GM12864 (cell line): ENCODE measurements around the gene TAAR2.

ENCODE experiments used
- DNase-seq: peaks from one replicate; pipeline ENCODE4 v3.0.0-alpha.2; 2011; ENCODE audit warnings: low read depth
- H3K4me3 ChIP-seq: 2 replicates; pipeline ENCODE4 v1.5.1; 2011; ENCODE audit warnings: mild to moderate bottlenecking, low read depth, low read length, control low read depth
- TF ChIP-seq, protein P1 (sequence below): IDR thresholded peaks from 2 replicates; pipeline ENCODE4 v1.5.1; 2011; ENCODE audit warnings: low read depth, mild to moderate bottlenecking, moderate library complexity, low read length, control low read depth, inconsistent platforms; ENCODE audit errors: missing control alignments

Gene TAAR2

DNA sequence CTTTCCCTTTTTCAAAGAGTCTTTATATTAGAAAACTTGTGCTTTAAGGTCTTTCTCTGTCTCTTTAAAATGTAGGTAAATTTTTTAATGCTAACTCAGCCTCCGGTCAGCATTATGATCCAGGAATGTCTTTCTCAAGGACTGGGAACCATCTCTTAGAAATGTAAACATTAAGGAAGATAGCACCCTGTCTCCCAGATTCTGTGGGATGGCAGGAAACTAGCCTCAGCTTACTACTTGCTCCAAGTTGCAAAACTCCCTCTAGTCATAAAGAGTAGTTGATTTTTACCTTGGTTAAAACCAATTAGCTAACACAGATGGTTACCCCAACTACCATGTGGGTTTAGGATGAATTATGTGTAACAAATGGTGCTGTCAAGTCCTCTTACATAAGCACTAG is 39.6 kb upstream of the TAAR2 start:
- TF ChIP-seq, protein P1, sequence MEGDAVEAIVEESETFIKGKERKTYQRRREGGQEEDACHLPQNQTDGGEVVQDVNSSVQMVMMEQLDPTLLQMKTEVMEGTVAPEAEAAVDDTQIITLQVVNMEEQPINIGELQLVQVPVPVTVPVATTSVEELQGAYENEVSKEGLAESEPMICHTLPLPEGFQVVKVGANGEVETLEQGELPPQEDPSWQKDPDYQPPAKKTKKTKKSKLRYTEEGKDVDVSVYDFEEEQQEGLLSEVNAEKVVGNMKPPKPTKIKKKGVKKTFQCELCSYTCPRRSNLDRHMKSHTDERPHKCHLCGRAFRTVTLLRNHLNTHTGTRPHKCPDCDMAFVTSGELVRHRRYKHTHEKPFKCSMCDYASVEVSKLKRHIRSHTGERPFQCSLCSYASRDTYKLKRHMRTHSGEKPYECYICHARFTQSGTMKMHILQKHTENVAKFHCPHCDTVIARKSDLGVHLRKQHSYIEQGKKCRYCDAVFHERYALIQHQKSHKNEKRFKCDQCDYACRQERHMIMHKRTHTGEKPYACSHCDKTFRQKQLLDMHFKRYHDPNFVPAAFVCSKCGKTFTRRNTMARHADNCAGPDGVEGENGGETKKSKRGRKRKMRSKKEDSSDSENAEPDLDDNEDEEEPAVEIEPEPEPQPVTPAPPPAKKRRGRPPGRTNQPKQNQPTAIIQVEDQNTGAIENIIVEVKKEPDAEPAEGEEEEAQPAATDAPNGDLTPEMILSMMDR = no peak
- H3K4me3 ChIP-seq = no peak overlapping the region
- DNase-seq = no peak

DNA sequence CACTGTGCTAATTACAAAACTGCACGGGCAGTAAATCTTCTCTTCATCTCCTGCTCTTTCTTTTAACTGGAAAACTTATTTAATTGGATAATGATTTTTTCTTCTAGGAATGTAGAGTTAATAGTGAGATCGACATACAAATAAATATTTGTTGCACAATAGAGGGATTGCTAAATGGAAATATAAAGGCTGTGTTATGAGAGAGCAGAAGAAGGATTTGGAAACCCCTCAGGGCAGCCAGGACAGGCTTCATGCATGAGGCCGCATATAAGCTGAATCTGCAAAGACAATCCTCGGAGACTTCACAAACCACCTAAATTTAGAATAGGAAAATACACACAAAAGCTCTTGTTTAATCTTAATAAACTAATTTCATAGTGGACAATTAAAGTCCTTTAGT is 37.8 kb upstream of the TAAR2 start:
- H3K4me3 ChIP-seq = no peak overlapping the region
- DNase-seq = no peak

DNA sequence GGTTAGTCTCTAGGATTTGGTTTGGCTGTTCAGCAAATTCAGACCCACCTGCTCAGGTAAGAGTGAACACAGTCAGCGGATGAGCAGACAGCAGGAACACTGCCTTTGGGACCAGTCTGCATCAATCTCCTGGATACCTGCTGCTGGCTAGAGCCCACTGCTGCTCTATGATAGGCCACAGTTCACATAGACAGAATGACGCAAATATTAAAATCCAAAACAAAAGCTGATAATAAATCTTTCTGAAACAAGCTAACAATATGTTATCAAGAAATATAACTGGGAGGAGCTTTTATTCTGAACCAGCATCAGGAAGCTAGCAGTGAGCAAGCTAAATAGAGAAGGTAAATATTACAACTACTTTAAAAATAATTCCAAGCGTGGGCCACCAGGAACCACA is 35.0 kb upstream of the TAAR2 start, which contains the start of gene TAAR1:
Gene TAAR1 (minus strand): TSS at position 101 of the 400 bp plus-strand sequence. CDS start 13,179 bp downstream, outside the sequence.
- TF ChIP-seq, protein P1 = no peak
- no peak within 1 kb of the TSS for H3K4me3 ChIP-seq
- DNase-seq = no peak

More for the DNA sequence above, 37.8 kb upstream of the TAAR2 start:
- TF ChIP-seq, protein P1 = no peak

DNA sequence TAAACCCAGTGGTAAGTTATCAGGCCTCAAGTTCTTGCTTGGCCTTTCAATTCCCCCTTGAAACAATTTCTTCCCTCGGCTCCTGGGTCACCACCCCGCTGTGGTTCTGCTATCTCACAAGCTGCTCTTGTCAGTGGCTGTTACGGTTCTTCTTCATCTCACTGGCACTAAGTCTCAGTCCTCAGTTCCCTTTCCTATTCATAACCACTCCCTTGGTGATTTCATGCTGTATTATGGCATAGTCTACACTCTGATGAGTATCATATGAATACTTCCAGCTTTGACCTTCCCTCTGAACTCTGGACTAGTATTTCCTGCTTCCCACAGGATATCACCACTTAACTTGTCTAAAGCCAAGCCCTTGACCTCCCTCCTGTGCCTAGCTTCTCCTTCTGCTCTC is 27.0 kb upstream of the TAAR2 start:
- H3K4me3 ChIP-seq = no peak overlapping the region
- peak; percentile 41 for DNase-seq
- TF ChIP-seq, protein P1 = no peak

DNA sequence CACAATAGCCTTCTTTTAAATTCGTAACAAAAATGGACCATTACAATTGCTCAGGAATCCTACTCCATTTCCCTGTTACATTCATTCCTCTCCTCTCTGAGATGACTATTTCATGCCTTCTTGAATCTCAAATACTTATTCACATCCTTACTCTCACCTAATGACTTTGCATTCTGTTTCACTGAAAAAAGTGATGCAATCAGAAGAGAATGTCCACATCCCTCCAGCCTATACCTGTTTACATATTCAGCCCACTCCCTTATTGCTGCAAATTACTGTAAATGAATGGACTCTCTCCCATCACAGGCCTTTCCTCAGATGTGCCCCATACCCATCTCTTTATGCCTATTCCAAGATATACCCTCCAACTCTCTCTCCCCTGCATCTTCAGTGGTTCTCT is 26.4 kb upstream of the TAAR2 start:
- DNase-seq = no peak
- H3K4me3 ChIP-seq = no peak overlapping the region
- TF ChIP-seq, protein P1 = no peak

DNA sequence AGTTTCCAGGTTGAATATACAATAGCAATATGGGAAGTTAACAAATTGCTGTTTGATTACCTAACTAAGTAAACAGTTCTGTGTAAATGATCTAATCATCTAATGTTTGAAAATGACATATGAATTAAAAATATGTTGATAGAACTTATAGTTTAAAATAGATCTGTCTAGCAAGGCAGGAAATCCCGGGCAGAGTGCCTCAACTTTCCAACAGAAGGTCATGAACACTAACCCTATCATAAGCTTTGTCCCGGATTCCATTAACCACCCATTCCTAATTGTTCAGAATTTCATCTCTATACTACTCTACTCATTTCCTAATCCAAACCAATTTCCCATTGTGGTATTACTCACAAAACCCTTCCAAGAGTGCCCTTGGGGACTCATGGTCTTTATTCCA is 24.8 kb upstream of the TAAR2 start:
- H3K4me3 ChIP-seq = no peak overlapping the region
- TF ChIP-seq, protein P1 = no peak
- no peak for DNase-seq

DNA sequence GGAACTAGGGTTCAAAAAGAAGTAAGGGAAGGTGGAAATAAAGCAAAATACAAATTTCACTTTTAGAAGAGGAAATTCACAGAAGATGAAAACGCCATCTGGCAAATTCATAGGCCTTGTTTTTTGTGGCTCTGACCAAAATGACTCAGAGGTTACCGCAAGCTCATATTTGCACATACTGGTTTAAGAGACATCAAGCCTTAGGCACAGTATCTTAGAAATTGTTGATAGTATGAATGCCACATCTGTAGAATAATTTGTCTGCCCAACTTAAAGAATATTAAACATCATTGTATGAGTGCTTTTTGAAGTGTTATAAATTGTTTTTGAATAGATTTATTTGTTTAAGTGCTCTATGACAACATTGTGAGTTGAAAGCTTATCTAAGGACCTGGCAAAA is 24.3 kb upstream of the TAAR2 start:
- TF ChIP-seq, protein P1 = no peak
- no peak overlapping the region for H3K4me3 ChIP-seq
- peak; percentile 53 for DNase-seq
